ENCODE results near the gene SPANXN2. TPM values are rescaled to one million over a fixed set of nuclear protein-coding genes. Genes with fewer than 3 reads are reported as not detected.
"Not testable (repeated sequence)": the region's sequence is repeated elsewhere in the genome, so short reads cannot be mapped to it uniquely, and the experiment has no call there.

The SPANXN2 gene, protein sequence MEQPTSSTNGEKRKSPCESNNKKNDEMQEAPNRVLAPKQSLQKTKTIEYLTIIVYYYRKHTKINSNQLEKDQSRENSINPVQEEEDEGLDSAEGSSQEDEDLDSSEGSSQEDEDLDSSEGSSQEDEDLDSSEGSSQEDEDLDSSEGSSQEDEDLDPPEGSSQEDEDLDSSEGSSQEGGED
- not detected in 2 replicates for total RNA-seq (2014; rRNA removed; shearing (Covaris generic))

DNA sequence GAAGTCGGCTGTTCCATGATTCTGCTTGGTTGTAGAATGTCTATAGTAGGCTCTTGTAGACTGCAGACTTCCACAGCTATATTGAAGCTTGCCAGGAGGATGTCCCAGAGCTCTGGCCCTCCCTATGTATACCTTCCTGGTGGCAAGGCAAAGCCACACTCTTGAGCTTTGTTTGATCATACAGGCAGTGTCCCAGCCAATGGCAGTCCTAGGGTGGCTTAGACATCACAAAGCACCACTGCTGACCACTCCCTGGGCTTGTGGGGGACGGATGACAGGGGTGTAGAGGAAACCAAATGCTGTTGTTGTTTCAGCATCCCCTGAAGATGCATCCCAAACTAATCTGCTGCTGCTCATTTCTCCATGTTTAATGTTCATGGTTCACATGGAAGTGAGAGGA, at the start of gene SPANXN2:
Gene SPANXN2, minus strand, starts transcription at position 101 of the 400 bp plus-strand sequence. Its CDS starts 84 bp downstream, at position 17.
- DNase-seq (ENCODE audit: low read depth) = not testable (repeated sequence)

DNA sequence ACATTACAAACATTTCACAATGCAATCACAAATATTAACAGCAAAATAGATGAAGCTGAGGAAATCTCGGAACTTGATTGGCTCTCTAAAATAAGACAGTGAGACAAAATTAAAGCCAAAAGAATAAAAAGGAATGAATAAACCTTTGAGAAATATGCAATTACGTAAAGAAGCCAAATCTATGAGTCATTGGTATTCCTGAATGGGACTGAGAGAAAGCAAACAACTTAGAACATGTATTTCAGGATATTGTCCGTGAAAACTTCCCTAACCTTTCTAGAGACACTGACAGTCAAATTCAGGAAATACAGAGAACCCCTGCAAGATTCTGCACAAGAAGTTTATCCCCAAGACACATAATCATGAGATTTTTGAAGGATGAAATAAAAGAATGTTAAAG, 48.4 kb upstream of the SPANXN2 start:
- no peak for DNase-seq (ENCODE audit: low read depth)

DNA sequence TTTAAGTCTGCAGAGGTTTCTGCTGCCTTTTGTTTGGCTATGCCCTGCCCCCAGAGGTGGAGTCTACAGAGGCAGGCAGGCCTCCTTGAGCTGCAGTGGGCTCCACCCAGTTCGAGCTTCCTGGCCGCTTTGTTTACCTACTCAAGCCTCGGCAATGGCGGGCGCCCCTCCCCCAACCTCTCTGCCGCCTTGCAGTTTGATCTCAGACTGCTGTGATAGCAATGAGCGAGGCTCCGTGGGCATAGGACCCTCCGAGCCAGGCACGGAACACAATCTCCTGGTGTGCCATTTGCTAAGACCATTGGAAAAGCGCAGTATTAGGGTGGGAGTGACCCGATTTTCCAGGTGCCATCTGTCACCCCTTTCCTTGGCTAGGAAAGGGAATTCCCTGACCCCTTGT, 47.2 kb upstream of the SPANXN2 start:
- DNase-seq (ENCODE audit: low read depth) = not testable (repeated sequence)

DNA sequence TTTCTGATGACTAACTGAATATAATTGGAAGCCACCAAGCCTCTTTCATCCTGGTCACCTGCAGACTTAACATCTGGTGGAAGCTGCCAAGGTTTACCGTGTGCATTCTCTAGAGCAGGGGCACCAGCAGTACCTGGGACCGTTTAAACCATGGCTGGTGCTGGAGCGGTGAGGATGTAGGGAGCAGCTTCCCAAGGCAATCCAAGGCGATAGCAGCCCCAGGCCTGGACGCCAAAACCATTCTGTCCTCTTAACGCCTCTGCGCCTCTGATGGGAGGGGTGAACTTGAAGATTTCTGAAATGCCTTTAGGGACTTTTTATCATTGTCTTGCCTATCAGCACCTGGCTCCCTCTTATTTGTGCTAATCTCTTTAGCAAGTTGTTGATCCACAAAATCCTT, 37.3 kb upstream of the SPANXN2 start:
- no peak for DNase-seq (ENCODE audit: low read depth)

DNA sequence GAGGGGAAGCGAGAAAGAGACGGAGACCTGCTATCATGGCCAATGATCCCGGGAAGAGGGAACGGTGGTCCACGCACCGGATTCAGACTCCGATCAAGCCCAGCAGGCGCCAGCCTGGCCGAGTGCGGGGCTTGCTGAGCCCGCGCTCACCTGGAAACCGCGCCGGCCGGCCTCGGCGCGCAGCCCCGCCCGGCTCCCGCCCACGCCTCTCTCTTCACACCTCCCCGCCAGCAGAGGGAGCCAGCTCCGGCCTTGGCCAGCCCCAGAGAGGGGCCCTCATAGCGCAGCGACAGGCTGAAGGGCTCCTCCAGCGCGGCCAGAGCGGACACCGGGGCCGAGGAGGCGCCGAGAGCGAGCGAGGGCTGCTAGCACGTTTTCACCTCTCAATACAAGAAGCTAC, 36.8 kb upstream of the SPANXN2 start:
- DNase-seq (ENCODE audit: low read depth) = no peak

DNA sequence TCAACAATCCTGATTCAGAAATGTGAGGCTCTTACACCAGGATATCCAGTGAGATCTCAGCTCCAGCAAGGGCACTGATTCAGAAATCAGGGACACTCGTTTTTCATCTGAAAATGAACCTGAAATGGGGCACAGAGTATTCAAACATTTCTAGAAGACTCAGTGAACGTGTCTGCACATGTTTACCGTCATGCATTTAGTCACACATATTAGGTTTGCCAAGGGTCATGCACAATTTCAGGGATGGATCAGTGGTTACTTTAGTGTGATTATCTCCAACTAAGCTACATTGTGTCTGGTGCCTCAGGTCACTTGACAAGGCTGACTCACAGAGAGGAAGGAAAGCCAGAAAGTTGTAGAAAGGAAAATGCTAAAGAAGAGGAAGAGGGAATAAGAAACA, 33.6 kb upstream of the SPANXN2 start:
- DNase-seq (ENCODE audit: low read depth) = no peak

DNA sequence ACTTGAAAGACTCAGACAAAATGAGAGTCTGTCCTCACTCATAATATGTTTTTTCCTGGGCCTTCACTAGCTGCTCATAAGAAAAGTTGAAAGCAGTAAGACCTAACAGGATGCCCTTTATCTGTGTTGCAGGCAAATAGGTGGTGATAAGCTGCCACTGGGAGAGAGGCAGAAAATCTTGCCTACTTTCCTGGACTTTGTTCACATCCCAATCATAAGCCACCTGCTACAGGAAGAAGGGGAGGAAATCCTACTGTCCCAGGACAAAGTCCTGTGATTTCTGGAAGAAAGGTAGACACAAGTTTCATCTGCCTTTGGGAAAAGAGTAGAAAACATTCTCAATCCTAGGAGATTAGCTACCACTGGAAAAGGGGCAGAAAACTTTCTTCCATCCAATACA, 13.3 kb upstream of the SPANXN2 start:
- DNase-seq (ENCODE audit: low read depth) = no peak

DNA sequence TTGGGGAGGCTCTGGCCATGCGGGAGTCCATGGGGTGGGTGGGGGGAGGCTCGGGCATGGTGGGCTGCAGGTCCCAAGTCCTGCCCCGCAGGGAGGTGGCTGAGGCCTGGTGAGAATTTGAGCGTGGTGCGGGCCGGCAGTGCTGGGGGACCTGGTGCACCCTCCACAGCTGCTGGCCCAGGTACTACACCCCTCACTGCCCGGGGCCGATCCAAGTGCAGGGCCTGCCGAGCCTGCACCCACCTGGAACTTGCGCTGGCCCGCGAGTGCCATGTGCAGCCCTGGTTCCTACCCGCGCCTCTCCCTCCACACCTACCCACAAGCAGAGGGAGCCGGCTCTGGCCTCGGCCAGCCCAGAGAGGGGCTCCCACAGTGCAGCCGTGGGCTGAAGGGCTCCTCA, 5.7 kb upstream of the SPANXN2 start:
- DNase-seq (ENCODE audit: low read depth) = no peak

DNA sequence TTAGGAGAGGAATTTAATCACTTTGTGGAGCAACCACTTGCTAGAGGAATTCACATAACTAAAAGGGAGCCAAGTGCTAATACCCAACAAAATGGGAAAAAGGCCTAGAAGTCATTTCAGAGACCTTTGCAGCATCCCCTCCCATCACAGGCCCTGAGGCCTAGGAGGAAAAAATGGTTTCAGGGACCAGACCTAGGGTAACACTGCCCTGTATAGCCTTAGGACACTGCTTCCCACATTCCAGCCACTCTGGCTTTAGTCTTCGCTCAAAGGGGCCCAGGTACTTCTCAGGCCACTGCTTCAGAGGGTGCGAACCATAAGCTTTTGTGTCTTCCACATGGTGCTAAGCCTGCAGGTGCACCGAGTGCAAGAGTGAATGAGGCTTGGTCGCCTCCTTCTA, 19.1 kb downstream of the SPANXN2 start:
- DNase-seq (ENCODE audit: low read depth) = no peak

DNA sequence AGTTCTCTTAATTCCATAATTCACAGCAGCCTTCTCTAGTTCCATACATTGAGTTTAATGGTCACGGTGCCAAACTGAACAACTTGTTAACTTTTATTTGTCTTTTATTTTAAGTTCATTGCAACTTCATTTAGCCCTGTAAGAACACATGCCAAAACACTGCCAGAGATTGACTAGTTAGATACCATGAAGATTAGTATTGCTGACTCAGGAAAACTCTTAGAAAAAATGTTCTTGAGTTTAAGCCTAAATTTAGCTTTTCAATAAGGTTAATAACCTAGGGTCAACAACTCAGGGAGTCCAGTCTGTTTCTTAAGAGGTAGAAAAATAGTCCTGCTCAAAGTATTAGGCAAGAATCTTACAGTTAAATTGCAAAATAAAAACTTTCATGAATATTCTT, 25.7 kb downstream of the SPANXN2 start:
- DNase-seq (ENCODE audit: low read depth) = no peak

DNA sequence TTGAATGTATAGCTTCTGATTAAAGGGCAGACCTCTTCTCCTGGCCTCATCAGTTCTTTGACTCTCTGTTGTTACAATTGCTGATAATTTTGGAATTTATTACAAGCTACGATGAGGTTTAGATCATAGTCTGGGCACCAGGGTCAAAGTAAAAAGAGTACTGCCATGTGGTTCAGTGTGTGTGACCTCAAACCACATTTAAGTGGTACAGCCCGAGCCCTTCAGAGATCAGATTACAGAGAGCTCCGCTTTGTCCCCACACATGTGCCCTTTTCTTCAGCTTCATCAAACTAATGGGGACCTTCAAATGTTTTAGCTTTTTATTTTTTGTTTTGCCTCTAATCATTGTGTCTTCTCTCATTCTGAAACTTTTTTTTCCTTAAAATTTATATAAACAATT, 37.1 kb downstream of the SPANXN2 start:
- no peak for DNase-seq (ENCODE audit: low read depth)

DNA sequence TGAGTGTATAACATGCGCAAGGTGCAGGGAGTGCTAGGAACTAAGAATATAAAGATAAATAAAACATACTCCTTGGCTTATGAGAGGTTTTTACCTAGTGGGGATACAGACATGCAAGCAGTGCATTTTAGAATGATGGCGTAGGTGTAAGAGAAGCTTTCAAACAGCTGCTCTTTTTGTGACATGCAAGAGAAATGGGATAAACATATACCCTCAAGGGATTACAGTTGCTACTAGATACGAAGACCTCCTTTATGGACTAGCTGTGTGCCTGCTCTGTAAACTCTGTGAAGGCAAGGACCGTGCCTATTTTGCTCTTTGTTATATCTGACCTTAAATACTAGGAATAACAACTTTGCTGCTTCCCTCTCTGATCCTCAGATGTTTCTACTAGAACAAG, 45.6 kb downstream of the SPANXN2 start:
- DNase-seq (ENCODE audit: low read depth) = no peak

DNA sequence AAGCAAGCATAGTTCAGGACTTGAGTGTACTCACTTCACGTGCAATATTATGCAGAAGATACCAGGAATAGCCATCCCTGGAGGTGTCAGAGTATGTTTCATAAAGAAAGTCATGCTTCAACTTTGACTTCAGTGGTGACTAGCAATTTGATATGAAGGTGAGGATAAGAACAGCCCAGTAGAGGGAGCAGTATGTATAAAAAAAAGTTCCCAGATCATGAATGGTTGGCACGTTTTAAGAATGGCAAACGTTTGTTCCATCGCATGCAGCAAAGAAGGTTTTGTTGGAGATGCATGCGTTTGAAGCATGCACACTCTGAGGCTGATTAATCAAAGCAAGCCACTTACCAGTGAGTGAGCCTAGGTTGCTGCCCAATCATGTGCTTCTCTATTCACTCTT, 51.2 kb downstream of the SPANXN2 start:
- no peak for DNase-seq (ENCODE audit: low read depth)

DNA sequence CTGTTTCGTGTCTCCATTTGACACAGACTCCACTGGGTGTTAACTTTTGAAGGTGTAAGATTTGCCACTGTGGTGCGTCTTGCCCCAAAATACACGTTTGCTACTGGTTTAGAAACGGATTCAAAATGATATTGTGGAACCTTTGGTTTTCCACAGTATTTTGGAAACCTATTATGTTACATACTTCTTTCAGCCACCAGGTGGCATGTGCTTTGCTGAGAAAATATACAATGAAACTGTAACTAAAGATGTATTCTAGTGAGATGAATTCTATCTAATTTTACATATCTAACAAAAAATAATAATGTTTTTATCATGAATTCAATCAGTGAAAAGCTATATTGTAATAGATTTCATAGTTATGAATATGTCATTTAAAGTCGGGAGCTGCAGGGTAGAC, 56.2 kb downstream of the SPANXN2 start:
- no peak for DNase-seq (ENCODE audit: low read depth)

DNA sequence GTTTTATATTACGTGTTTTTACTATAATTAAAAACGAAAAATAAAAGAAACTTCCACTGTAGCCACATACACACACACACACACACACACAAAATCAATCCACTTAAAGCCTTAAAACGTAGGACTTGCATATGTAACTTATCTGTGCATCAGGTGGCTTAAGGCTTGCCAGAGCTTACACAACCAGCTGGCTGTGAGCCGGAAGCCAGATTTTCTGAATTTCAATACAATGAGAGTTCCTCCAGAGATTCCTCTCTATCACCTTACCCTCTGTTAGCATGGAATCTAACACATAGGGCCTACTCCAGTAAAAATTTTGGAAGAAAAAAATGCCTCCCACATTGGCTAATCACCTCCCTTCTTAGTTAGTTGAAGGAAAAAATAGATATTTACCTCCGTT, 56.8 kb downstream of the SPANXN2 start:
- DNase-seq (ENCODE audit: low read depth) = no peak

Other genes with a start within 250 kb of the SPANXN2 start
- gene SPANXN3, start 203.3 kb downstream of the SPANXN2 start, total RNA-seq (2014; rRNA removed; shearing (Covaris generic)) = not detected in 2 replicates
- gene SLITRK4, start 84.7 kb downstream of the SPANXN2 start, total RNA-seq (2014; rRNA removed; shearing (Covaris generic)) = not detected in 2 replicates
- not detected in 2 replicates for gene UBE2NL, start 163.3 kb upstream of the SPANXN2 start, total RNA-seq (2014; rRNA removed; shearing (Covaris generic))

Measured in Daoy (cell line).